Caco-2 (cell line): ENCODE data around the gene SERGEF. TPM values are rescaled to one million over a fixed set of nuclear protein-coding genes. Genes with fewer than 3 reads are reported as not detected.

ENCODE experiments used
- BruUV-seq: library from RNA; stranded (reverse); fragments of 400-500 nt; replicated peaks from 2 replicates; lab custom pipeline; 2021; lab: Mats Ljungman, UMichigan
- CTCF ChIA-PET: fragments of 300-600 bp; sonication (Branson Sonifier 250); formaldehyde crosslinking; loops from one replicate; lab custom pipeline; 2022; ENCODE audit warnings: antibody characterized with exemption; lab: Charles Lee
- POLR2A ChIA-PET: fragments of 300-600 bp; sonication (Branson Sonifier 250); formaldehyde crosslinking; loops from one replicate; lab custom pipeline; 2022; ENCODE audit warnings: antibody characterized with exemption; lab: Charles Lee
- DNase-seq, 2 experiments: peaks; one replicate each; pipeline versions ENCODE4 v3.0.0 to v3.0.0-alpha.2; 2020 to 2022
- H3K27me3 ChIP-seq: replicated peaks from 2 replicates; pipeline ENCODE4 v1.6.0; 2011; ENCODE audit warnings: low read length; ENCODE audit not compliant: control insufficient read depth, insufficient read depth
- H3K36me3 ChIP-seq: 2 replicates; pipeline ENCODE4 v1.5.1; 2011; ENCODE audit warnings: low read length; ENCODE audit not compliant: control insufficient read depth, insufficient read depth
- H3K4me1 ChIP-seq: fragments of 250-450 bp; sonication (Bioruptor Pico); 2 replicates; pipeline ENCODE4 v1.5.1; 2020; ENCODE audit warnings: mild to moderate bottlenecking
- H3K4me3 ChIP-seq: 2 replicates; pipeline ENCODE4 v1.5.1; 2011; ENCODE audit warnings: low read depth, mild to moderate bottlenecking, control low read depth, low read length
- H3K9me3 ChIP-seq: fragments of 250-450 bp; sonication (Bioruptor Pico); 2 replicates; pipeline ENCODE4 v1.5.1; 2020; ENCODE audit warnings: mild to moderate bottlenecking, moderate library complexity
- H3K27ac Mint-ChIP-seq: one replicate; pipeline ENCODE4 v1.8.0; 2022; ENCODE audit warnings: mixed read lengths; ENCODE audit not compliant: unreplicated experiment
- H3K27me3 Mint-ChIP-seq: one replicate; pipeline ENCODE4 v1.8.0; 2022; ENCODE audit warnings: mixed read lengths; ENCODE audit not compliant: insufficient read depth, unreplicated experiment
- H3K36me3 Mint-ChIP-seq: one replicate; pipeline ENCODE4 v1.8.0; 2022; ENCODE audit warnings: mild to moderate bottlenecking, mixed read lengths; ENCODE audit not compliant: insufficient read depth, unreplicated experiment
- H3K4me1 Mint-ChIP-seq: one replicate; pipeline ENCODE4 v1.8.0; 2022; ENCODE audit warnings: low read depth, mixed read lengths; ENCODE audit not compliant: unreplicated experiment
- H3K4me3 Mint-ChIP-seq: one replicate; pipeline ENCODE4 v1.8.0; 2022; ENCODE audit warnings: mild to moderate bottlenecking, moderate library complexity, mixed read lengths; ENCODE audit not compliant: unreplicated experiment
- H3K9me3 Mint-ChIP-seq: one replicate; pipeline ENCODE4 v1.8.0; 2022; ENCODE audit warnings: mixed read lengths; ENCODE audit not compliant: unreplicated experiment
- intact Hi-C: fragments of 100-400 bp; cut with micrococcal nuclease; formaldehyde crosslinking; loops from one replicate; pipeline ENCODE4 v1.10.0; 2022; ENCODE audit not compliant: unreplicated experiment
- total RNA-seq: library from RNA; stranded (reverse); gene quantifications from 2 replicates; pipeline ENCODE4 v1.2.3, GENCODE V29; 2022
- TF ChIP-seq, protein P1 (sequence below), 2 experiments: fragments of 200-600 bp in 1 of 2; IDR thresholded peaks; 1 replicate in 1 of 2; 2 replicates in 1 of 2; pipeline versions ENCODE4 v1.5.1 to v1.8.0; 2011 to 2022; ENCODE audit warnings: antibody characterized with exemption in 1 of 2, control low read depth in 1 of 2, inconsistent platforms in 1 of 2, low read depth in 1 of 2, low read length in 1 of 2, mild to moderate bottlenecking in 1 of 2, moderate library complexity in 1 of 2; ENCODE audit not compliant: insufficient read depth in 1 of 2, severe bottlenecking in 1 of 2, unreplicated experiment in 1 of 2

SERGEF gene
- total RNA-seq, 1 experiment from 2014 or later: 17.5 TPM

DNA sequence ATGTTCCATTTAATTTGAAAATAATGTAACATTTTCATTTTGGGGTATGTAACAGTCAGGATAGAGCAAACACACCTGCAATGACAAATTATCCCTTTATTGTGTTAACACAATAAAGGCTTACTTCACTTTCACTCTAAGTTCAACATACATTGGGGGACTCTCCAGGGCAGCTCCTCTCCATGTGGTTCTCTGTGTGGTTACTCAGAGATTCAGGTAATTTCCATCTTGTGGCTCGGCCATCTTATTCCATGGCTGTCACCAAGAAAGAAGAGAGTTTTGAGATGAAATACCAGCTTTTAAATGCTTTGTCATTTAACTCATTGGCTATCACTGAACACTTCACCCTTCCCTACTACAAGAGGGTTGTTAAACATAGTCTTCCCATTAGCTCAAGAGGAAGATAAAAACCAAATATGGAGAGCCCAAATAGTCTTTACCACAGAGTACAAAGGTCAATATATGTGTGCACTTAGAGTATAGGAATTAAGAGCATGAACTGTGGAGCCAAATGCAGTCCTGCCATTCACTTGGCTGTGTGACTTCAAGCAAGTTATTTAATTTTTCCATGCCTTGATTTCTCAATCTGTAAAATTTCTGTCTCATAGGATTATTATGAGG is 43.8 kb upstream of the SERGEF start:
- no TSS peak for BruUV-seq
- no peak for DNase-seq
- no peak overlapping the region for H3K27ac Mint-ChIP-seq
- intact Hi-C loops: no loop called here
- TF ChIP-seq, protein P1, sequence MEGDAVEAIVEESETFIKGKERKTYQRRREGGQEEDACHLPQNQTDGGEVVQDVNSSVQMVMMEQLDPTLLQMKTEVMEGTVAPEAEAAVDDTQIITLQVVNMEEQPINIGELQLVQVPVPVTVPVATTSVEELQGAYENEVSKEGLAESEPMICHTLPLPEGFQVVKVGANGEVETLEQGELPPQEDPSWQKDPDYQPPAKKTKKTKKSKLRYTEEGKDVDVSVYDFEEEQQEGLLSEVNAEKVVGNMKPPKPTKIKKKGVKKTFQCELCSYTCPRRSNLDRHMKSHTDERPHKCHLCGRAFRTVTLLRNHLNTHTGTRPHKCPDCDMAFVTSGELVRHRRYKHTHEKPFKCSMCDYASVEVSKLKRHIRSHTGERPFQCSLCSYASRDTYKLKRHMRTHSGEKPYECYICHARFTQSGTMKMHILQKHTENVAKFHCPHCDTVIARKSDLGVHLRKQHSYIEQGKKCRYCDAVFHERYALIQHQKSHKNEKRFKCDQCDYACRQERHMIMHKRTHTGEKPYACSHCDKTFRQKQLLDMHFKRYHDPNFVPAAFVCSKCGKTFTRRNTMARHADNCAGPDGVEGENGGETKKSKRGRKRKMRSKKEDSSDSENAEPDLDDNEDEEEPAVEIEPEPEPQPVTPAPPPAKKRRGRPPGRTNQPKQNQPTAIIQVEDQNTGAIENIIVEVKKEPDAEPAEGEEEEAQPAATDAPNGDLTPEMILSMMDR (IDR thresholded peaks at IDR 0.05; ENCODE audit: insufficient read depth in 1 of 2, low read depth in 1 of 2, low read length in 1 of 2, severe bottlenecking in 1 of 2, unreplicated experiment in 1 of 2): no peak
- H3K4me3 ChIP-seq: no peak overlapping the region
- H3K4me3 Mint-ChIP-seq: no peak overlapping the region
- H3K27me3 Mint-ChIP-seq: no peaks in the 10 kb centered on the region
- no peaks in the 10 kb centered on the region for H3K27me3 ChIP-seq
- H3K4me1 ChIP-seq: peaks cover 6% of the 10 kb centered on the region; the same call in 1 of the 2 replicates
- peaks cover 7% of the 10 kb centered on the region for H3K4me1 Mint-ChIP-seq
- CTCF ChIA-PET: no interaction called here
- H3K36me3 ChIP-seq: no peaks in the 10 kb centered on the region
- no peaks in the 10 kb centered on the region for H3K36me3 Mint-ChIP-seq
- H3K9me3 ChIP-seq: no peaks in the 10 kb centered on the region
- no peaks in the 10 kb centered on the region for H3K9me3 Mint-ChIP-seq
- POLR2A ChIA-PET: no interaction called here

DNA sequence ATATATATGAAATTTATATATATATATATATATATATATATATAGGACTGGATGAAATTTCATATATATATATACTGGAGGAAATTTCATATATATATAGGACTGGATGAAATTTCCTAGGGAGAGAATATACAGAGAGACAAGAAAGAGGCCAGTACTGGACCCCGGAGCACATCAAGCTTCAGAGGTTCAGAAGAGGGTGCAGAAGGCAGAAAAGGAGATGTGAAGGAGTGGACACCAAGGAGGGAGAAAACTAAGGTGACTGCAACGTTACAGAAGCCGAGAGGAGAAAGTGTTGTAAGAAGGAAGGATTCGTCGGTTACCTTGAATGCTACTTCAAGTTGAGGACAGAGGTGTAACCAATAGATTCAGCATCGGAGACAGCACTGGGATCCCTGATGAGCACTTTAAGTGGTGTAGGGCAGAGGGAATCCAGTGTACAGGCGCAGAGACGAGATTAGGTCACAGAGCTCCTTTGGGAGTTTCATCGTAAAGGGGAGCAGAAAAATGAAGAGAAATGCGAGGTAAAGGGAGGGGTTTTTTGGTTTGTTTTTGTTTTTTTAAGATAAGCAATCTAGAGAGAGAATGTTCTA is 41.8 kb upstream of the SERGEF start:
- no TSS peak for BruUV-seq
- no peak overlapping the region for H3K4me3 Mint-ChIP-seq
- intact Hi-C loops: loop anchor here (1.0 kb wide), 1 partner anchor 34 kb away; no protein-coding TSS in a partner anchor
- TF ChIP-seq, protein P1 (IDR thresholded peaks at IDR 0.05; ENCODE audit: insufficient read depth in 1 of 2, low read depth in 1 of 2, low read length in 1 of 2, severe bottlenecking in 1 of 2, unreplicated experiment in 1 of 2): no peak
- H3K27me3 ChIP-seq: no peaks in the 10 kb centered on the region
- H3K4me1 Mint-ChIP-seq: peaks cover 7% of the 10 kb centered on the region
- H3K4me3 ChIP-seq: no peak overlapping the region
- H3K27me3 Mint-ChIP-seq: peaks cover 3% of the 10 kb centered on the region
- DNase-seq: no peak
- no peaks in the 10 kb centered on the region for H3K9me3 ChIP-seq
- no peak overlapping the region for H3K27ac Mint-ChIP-seq
- CTCF ChIA-PET: no interaction called here
- POLR2A ChIA-PET: no interaction called here
- H3K36me3 Mint-ChIP-seq: no peaks in the 10 kb centered on the region
- H3K9me3 Mint-ChIP-seq: no peaks in the 10 kb centered on the region
- no peaks in the 10 kb centered on the region for H3K36me3 ChIP-seq
- H3K4me1 ChIP-seq: peaks cover 6% of the 10 kb centered on the region; the same call in 1 of the 2 replicates

DNA sequence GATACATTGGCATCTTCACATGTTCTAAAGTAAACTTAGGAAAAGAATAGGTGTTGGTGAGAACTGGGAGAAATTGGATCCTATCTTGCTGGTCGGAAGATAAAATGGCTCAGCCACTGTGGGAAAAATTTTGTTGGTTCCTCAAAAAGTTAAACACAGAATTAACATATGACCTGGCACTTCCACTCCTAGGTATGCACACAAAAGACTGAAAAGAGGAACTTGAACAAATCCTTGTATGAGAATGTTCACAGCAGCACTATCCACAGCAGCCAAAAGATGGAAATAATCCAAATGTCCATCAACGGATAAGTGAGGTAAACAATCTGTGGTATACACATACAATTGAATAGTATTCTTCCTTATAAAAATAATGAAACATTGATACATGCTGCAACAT is 38.0 kb upstream of the SERGEF start:
- no peaks in the 10 kb centered on the region for H3K9me3 Mint-ChIP-seq
- H3K36me3 ChIP-seq: no peaks in the 10 kb centered on the region
- H3K9me3 ChIP-seq: no peaks in the 10 kb centered on the region
- no peak overlapping the region for H3K4me3 ChIP-seq
- DNase-seq: no peak
- H3K36me3 Mint-ChIP-seq: no peaks in the 10 kb centered on the region
- peaks cover 3% of the 10 kb centered on the region; the same call in 1 of the 2 replicates for H3K4me1 ChIP-seq
- no TSS peak for BruUV-seq
- TF ChIP-seq, protein P1 (IDR thresholded peaks at IDR 0.05; ENCODE audit: insufficient read depth in 1 of 2, low read depth in 1 of 2, low read length in 1 of 2, severe bottlenecking in 1 of 2, unreplicated experiment in 1 of 2): no peak
- peaks cover 7% of the 10 kb centered on the region for H3K4me1 Mint-ChIP-seq
- intact Hi-C loops: no loop called here
- CTCF ChIA-PET: no interaction called here
- peaks cover 6% of the 10 kb centered on the region for H3K27me3 Mint-ChIP-seq
- no peak overlapping the region for H3K4me3 Mint-ChIP-seq
- H3K27me3 ChIP-seq: peaks cover 1% of the 10 kb centered on the region; the same call in 1 of the 2 replicates
- POLR2A ChIA-PET: no interaction called here
- H3K27ac Mint-ChIP-seq: no peak overlapping the region
